ENCODE results near the gene ARHGAP8.

DNA sequence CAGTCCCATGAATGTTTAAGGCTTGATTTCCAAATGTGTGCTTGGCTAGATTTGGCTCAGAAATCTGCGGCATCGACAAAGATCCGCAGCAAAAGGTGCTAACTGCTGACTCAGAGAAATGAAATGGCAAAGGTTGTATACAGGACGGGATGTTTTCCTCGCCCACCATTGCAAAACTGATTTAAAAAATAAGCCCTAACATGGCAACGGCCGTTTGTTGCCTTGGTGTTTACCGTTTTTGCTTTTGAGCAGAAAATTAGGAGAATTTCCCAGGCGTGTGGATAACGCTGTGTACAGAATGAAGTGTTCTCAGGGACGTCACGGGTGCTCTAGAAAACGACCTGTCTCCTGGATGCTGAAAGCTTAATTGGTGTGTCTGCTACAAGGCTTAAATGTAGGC is 70.2 kb downstream of the ARHGAP8 start:
- TF ChIP-seq POLR2A (IDR thresholded peaks at IDR 0.05) (no peak), EP300 (IDR thresholded peaks at IDR 0.05) (no peak)
- TF ChIP-seq, protein P1, sequence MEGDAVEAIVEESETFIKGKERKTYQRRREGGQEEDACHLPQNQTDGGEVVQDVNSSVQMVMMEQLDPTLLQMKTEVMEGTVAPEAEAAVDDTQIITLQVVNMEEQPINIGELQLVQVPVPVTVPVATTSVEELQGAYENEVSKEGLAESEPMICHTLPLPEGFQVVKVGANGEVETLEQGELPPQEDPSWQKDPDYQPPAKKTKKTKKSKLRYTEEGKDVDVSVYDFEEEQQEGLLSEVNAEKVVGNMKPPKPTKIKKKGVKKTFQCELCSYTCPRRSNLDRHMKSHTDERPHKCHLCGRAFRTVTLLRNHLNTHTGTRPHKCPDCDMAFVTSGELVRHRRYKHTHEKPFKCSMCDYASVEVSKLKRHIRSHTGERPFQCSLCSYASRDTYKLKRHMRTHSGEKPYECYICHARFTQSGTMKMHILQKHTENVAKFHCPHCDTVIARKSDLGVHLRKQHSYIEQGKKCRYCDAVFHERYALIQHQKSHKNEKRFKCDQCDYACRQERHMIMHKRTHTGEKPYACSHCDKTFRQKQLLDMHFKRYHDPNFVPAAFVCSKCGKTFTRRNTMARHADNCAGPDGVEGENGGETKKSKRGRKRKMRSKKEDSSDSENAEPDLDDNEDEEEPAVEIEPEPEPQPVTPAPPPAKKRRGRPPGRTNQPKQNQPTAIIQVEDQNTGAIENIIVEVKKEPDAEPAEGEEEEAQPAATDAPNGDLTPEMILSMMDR (IDR thresholded peaks at IDR 0.05), result no peak

Measured in tibial nerve (tissue), 4 donors.